GM23248 (cell line): ENCODE measurements around the gene ADAM33.

ENCODE experiments used
- EZH2 ChIP-seq: fragments of 200-600 bp; sonication (generic); IDR thresholded peaks from 2 replicates; pipeline ENCODE4 v1.6.1; 2018; ENCODE audit warnings: antibody characterized with exemption, mild to moderate bottlenecking; ENCODE audit not compliant: insufficient read depth, poor library complexity, severe bottlenecking
- EZH2phosphoT487 ChIP-seq: fragments of 200-600 bp; sonication (generic); IDR thresholded peaks from 2 replicates; pipeline ENCODE4 v1.6.1; 2018; ENCODE audit warnings: antibody characterized with exemption, moderate library complexity, mild to moderate bottlenecking, low read depth; ENCODE audit not compliant: insufficient read depth

- TF ChIP-seq EZH2, result no peak
- no peak for TF ChIP-seq EZH2phosphoT487
Observed at GRCh38 chr20:3674447-3674846, 7.4 kb downstream of the ADAM33 start.
